ENCODE data around the gene TNIK.

The TNIK gene

DNA sequence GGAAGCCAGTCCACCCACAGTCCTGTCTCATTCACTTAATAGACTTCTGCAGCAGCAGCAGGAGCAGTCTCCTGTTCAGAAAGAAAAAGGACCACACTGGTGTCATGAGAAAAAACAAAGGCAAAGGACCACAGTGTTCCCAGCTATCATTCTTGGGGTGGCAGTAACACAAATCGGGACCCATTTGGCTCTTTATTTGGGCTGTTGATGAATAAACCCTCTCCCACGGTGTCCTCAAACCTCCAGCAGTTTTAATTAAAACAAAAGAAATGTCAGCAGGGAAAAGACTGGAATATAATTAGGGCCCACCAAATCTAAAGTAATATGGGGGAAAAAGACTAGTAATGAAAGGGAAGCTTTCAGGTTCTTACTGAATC lies 223.2 kb downstream of the TNIK start:
- H3K4me2 ChIP-seq, result no peak overlapping the region
- peaks cover 6% of the 10 kb centered on the region for H3K4me1 ChIP-seq (ENCODE audit: low read depth, poor library complexity, severe bottlenecking)
- no peaks in the 10 kb centered on the region for H3K27me3 ChIP-seq (ENCODE audit: insufficient read depth, low read depth)
- H3K36me3 ChIP-seq (ENCODE audit: insufficient read depth), result no peaks in the 10 kb centered on the region
- TF ChIP-seq, protein P1, sequence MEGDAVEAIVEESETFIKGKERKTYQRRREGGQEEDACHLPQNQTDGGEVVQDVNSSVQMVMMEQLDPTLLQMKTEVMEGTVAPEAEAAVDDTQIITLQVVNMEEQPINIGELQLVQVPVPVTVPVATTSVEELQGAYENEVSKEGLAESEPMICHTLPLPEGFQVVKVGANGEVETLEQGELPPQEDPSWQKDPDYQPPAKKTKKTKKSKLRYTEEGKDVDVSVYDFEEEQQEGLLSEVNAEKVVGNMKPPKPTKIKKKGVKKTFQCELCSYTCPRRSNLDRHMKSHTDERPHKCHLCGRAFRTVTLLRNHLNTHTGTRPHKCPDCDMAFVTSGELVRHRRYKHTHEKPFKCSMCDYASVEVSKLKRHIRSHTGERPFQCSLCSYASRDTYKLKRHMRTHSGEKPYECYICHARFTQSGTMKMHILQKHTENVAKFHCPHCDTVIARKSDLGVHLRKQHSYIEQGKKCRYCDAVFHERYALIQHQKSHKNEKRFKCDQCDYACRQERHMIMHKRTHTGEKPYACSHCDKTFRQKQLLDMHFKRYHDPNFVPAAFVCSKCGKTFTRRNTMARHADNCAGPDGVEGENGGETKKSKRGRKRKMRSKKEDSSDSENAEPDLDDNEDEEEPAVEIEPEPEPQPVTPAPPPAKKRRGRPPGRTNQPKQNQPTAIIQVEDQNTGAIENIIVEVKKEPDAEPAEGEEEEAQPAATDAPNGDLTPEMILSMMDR (conservative IDR thresholded peaks at IDR 0.05; ENCODE audit: low read depth, low read length), result no peak
- H3K27ac ChIP-seq, result no peak overlapping the region
- H3K9ac ChIP-seq, result no peak overlapping the region
- H3K79me2 ChIP-seq (ENCODE audit: insufficient read depth, low read depth), result no peaks in the 10 kb centered on the region
- H4K20me1 ChIP-seq (ENCODE audit: insufficient read depth), result no peaks in the 10 kb centered on the region
- H3K4me3 ChIP-seq (IDR thresholded peaks at IDR 0.05; ENCODE audit: insufficient read depth, low read depth, low read length), result no peak overlapping the region
- H2AFZ ChIP-seq (ENCODE audit: low read depth), result no peak overlapping the region

GRCh38 chr3:171236265-171237008 lies 223.8 kb downstream of the TNIK start:
- H3K27ac ChIP-seq, result no peak overlapping the region
- peaks cover 6% of the 10 kb centered on the region for H3K4me1 ChIP-seq (ENCODE audit: low read depth, poor library complexity, severe bottlenecking)
- no peak overlapping the region for H3K4me2 ChIP-seq
- H3K9ac ChIP-seq, result no peak overlapping the region
- TF ChIP-seq, protein P1 (conservative IDR thresholded peaks at IDR 0.05; ENCODE audit: low read depth, low read length), result no peak
- no peaks in the 10 kb centered on the region for H3K27me3 ChIP-seq (ENCODE audit: insufficient read depth, low read depth)
- H2AFZ ChIP-seq (ENCODE audit: low read depth), result no peak overlapping the region
- H3K79me2 ChIP-seq (ENCODE audit: insufficient read depth, low read depth), result no peaks in the 10 kb centered on the region
- no peaks in the 10 kb centered on the region for H3K36me3 ChIP-seq (ENCODE audit: insufficient read depth)
- no peaks in the 10 kb centered on the region for H4K20me1 ChIP-seq (ENCODE audit: insufficient read depth)
- no peak overlapping the region for H3K4me3 ChIP-seq (IDR thresholded peaks at IDR 0.05; ENCODE audit: insufficient read depth, low read depth, low read length)

DNA sequence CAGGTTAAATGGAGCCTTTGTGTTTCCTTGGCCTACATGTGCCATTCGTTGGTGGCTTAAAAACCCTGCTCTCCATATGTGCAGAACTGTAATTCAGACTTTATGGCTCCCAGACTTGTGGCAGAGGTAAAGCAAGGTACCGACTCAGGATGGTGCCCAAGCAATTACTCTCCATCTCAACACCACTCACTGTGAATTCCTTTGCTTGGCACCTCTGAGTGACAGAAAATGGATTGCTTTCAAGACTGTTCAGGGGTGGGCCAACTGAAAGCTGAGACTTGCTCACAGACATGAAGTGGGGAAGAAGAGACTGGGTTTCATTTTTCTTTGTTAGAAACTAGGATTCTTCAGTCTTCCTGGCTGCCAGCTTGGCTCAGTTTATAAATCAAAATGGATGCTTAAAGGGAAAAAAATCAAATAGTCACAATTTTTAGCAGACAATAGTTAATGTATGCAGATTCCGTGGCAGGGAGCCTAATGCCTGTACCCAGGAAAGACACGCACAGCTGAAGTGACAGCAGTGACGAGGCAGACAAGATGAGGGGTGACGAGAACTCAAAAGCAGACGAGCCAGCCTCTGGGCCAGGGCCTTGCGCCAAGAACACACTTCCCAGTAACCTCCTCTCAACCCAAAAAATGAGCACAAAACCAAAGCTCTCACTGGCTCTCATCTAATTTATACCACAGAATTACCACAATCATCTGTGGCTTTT lies 225.8 kb downstream of the TNIK start:
- Histone ChIP-seq H3K4me2 (no peak overlapping the region), H3K27ac (no peak overlapping the region)

DNA sequence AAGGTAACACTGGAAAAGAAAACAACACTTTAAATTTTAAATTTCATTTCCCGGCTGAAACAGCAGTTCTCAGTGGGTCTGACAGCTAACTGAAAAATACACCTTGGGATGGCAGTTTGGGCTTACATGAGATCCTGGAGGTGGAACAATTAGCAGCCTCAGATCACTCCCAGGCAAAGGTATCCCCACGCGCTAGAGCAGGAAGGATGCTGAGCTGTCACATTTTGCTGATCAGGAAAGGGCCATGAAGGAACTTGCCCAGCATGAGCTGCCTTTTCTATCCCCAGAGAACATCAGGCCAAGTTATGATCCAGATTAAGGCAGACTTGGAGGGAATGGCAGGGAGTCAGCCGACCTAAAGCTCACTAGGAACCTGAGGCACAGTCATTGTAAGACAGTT lies 228.8 kb downstream of the TNIK start:
- TF ChIP-seq, protein P1 (conservative IDR thresholded peaks at IDR 0.05; ENCODE audit: low read depth, low read length), result no peak
- Histone ChIP-seq H3K27ac (no peak overlapping the region), H3K4me2 (no peak overlapping the region), H3K79me2 (ENCODE audit: insufficient read depth, low read depth) (no peaks in the 10 kb centered on the region), H3K4me1 (ENCODE audit: low read depth, poor library complexity, severe bottlenecking) (no peaks in the 10 kb centered on the region), H3K4me3 (IDR thresholded peaks at IDR 0.05; ENCODE audit: insufficient read depth, low read depth, low read length) (no peak overlapping the region), H3K9ac (no peak overlapping the region), H4K20me1 (ENCODE audit: insufficient read depth) (no peaks in the 10 kb centered on the region), H3K36me3 (ENCODE audit: insufficient read depth) (no peaks in the 10 kb centered on the region), H2AFZ (ENCODE audit: low read depth) (no peak overlapping the region), H3K27me3 (ENCODE audit: insufficient read depth, low read depth) (no peaks in the 10 kb centered on the region)

More for the DNA sequence above, 225.8 kb downstream of the TNIK start:
- Histone ChIP-seq H2AFZ (ENCODE audit: low read depth) (no peak overlapping the region), H3K4me3 (IDR thresholded peaks at IDR 0.05; ENCODE audit: insufficient read depth, low read depth, low read length) (no peak overlapping the region), H4K20me1 (ENCODE audit: insufficient read depth) (no peaks in the 10 kb centered on the region), H3K9ac (no peak overlapping the region), H3K4me1 (ENCODE audit: low read depth, poor library complexity, severe bottlenecking) (peaks cover under 1% of the 10 kb centered on the region), H3K36me3 (ENCODE audit: insufficient read depth) (no peaks in the 10 kb centered on the region), H3K79me2 (ENCODE audit: insufficient read depth, low read depth) (no peaks in the 10 kb centered on the region), H3K27me3 (ENCODE audit: insufficient read depth, low read depth) (no peaks in the 10 kb centered on the region)
- TF ChIP-seq, protein P1 (conservative IDR thresholded peaks at IDR 0.05; ENCODE audit: low read depth, low read length), result no peak
